Left renal pelvis (tissue), 4 donors: ENCODE measurements around the gene MIF. TPM values are rescaled to one million over a fixed set of nuclear protein-coding genes. Genes with fewer than 3 reads are reported as not detected.
A peak's percentile ranks its signal among the peaks of the same experiment; 100 is the strongest.

Source experiments
- DNase-seq, 4 donors: peaks; one replicate each; pipeline ENCODE4 v3.0.0-alpha.2; 2013; ENCODE audit warnings: low read depth in 4 of 4, low spot score in 3 of 4
- polyA plus RNA-seq, 4 donors: library from polyadenylated mRNA; unstranded; fragments of 120-200 nt; gene quantifications; one replicate each; pipeline ENCODE4 v1.2.1, GENCODE V29; 2013; ENCODE audit not compliant: insufficient read length in 4 of 4

MIF gene
- polyA plus RNA-seq, 4 donors, result 137 to 326 (median 165) TPM

DNA sequence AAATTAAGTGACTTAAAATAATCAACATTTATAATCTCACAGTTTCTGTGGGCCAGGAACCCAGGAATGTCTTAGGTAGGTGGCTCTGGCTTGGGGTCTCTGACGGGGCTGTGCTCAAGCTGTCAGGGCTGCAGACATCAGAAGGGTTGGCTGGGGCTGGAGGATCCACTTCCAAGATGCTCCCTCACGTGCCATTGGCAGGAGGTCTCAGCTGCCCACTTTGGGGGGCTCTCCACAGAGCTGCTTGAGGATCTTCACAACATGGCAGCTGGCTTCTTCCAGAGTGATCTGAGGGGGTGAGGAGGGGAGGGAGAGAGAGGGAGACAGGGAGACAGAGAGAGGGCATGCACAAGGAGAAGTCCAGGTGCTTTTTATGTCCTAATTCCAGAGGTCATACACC is 18.4 kb upstream of the MIF start:
- no peak for DNase-seq

DNA sequence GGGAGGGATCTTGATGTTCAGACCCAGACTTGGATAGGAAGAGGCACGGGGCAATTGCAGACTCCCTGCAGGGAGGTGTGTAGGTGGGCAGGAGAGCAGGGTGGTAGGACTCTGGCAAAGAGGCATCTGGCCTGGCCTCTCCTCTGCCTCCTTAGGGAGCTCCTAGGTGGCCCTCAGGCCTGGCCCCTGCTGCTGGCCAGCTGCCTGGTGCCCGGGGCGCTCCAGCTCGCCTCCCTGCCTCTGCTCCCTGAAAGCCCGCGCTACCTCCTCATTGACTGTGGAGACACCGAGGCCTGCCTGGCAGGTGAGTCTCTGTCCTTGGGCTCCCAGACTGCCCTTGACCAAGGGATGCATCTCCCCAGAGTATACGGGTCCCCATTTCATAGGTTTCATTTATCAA is 16.6 kb upstream of the MIF start:
- no peak for DNase-seq

DNA sequence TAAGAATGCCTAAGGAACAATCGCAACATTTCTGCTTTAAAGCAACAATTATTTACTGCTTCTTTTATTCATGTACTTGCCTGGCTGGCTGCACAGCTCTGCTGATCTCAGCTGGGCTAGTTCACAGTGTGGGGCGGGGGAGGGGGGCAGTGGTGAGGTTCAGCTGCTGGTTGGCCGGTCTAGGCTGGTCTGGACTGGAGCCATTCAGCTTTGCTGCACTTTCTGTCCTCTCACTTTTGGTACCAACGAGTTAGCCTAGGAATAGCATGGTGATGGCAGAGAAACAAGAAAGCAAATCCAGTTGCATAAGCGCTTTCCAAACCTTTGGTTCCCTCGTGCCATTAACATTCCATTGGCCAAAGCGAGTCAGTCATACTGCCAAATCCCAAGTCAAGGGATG is 16.0 kb upstream of the MIF start:
- DNase-seq, result peak in 1 of 4 donors; percentile 16

DNA sequence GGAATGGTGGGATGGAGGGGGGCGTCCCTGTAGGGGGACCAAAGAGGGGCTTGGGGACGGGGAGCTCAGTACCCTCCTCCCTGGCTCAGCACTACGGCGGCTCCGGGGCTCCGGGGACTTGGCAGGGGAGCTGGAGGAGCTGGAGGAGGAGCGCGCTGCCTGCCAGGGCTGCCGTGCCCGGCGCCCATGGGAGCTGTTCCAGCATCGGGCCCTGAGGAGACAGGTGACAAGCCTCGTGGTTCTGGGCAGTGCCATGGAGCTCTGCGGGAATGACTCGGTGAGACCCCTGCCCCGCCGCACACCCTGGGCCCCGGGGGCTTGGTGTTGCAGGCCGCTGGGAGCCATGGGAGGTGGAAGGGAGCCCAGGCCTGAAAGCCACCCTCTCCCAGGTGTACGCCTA is 11.8 kb upstream of the MIF start:
- DNase-seq, result no peak

DNA sequence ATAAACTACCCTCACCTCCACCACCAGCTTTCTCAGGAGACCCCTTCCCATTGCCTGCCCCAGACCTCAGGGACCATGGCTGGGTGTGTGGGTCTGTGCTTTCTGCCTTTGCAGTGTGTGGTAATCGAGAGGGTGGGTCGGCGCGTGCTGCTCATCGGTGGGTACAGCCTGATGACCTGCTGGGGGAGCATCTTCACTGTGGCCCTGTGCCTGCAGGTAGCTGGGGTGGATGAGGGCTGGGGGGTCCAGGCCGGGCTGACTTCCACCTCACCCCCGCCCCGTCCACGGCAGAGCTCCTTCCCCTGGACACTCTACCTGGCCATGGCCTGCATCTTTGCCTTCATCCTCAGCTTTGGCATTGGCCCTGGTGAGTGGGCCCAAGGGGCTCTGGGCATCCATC is 10.5 kb upstream of the MIF start:
- DNase-seq, result no peak

DNA sequence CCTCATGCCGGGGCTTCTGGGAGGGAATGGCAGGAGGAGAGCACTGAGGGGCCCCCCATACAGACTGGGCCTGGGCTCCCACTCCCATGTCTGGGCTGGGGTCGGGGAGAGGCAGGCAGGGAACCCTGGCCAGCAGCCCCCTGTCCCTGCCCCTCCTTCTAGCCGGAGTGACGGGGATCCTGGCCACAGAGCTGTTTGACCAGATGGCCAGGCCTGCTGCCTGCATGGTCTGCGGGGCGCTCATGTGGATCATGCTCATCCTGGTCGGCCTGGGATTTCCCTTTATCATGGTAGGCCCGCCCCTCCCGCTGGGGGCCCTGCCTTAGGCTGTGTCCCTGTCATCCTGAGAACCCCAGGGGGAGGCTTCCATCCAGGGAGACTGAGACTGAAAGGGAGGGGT is 10.0 kb upstream of the MIF start:
- DNase-seq, result no peak

DNA sequence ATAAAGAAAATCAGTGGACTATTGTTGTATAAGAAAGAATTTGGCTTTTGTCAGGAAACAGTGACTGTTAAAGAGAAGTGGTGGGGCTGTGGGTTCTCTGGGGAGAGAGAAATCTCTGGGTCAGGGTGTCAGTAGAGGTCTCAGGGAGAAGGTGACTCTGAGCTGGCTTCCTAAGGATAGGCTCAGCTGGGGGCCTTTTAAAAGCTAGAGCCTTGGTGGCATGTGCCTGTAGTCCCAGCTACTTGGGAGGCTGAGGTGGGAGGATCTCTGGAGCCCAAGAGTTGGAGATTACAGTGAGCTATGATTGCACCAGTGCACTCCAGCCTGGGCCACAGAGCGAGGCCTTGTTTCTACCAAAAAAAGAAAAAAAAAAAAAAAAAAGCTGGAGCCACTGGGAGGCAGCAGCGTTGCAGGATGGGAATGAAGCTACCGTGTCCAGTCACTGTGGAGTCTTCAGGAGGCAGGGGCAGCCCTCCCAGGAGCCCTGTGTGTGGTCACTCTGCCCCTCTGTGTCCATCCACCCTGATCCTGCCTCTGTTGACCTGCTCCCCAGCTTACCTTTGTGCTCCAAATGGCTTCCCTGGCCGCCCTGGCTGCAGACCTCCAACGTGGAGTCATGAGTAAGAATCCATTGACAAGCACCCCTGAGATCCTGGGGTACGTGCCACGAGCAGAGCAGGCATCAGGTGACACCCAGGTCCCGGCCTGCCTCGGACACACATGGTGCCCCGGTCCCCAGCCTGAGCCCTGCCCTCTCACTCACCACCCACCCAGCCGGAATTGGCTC is 5.4 kb upstream of the MIF start:
- no peak for DNase-seq

DNA sequence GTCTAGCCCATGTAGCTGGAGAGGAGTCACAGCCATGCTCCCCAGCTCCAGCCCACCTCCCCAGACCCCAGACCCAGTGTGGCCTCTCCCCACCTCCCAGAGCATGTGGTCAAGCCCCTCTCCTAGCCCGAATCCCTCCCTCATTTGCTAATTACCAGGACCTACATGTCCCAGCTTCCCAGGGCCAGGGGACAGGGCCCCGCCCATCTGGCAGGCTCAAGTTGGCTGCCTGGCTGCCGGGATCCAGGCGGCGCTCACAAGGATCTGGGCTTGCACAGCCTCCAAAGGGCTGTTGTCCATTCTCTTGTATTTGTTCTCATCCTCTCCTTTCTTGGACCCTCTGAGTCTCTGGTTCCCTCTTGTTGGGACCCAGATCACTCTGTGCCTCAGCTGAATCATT is 4.6 kb upstream of the MIF start:
- no peak for DNase-seq

DNA sequence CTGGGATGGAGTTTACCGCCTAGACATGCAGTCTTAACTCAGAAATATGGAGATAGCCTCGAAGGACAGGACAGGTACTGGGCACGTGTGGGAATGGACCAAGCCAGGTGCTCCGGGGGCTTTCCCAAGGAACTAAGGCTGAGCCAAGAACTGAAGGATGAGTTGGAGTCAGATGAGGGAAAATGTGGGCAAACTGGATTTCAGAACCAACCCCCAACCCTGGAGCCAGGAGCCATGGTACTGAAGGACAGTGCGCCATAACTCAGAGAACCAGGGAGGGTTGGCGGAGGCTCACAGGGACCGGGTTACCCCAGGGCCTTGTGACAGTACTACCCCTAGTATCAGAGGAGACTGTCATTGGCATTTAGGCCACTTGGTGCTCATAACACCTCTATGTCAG is 2.5 kb upstream of the MIF start:
- DNase-seq, result no peak

DNA sequence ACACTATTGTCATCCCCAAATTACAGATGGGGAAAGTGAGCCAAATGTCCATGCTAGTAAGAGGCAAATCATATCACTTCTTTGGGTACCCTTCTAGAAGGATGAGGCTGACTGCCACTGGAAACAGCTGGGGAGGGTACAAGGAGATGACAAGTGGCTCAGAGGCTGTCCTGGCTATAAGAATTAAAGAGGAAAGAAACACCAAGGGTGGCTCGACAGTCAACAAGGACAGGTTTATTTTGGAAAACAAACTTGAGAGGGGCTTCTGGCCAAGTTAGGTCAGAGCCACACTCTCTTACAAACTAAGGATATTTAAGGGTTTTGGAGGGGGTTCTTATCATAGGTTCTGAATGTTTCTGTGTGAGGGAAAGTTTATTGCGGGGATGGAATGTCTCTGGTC is 2.1 kb upstream of the MIF start:
- no peak for DNase-seq

DNA sequence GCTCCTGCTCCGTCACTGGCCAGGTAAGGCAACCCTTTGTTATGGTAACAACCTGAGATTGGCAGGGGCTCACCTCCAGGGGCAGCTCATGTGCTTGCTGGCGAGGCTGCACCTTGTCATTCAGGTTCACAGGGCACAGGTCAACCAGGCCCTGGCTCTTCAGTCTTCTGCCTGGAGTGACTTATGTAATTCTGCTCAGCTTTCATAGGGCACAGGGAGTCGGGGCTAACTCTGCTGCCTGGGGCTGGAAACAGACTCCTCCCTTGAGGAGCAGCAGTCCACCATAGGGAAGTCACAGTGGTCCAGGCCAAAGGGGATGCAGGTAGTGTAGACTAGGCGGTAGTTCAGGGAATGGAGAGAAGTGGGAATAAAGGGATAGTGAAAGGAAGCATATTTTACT is 1.5 kb upstream of the MIF start:
- DNase-seq, result no peak

DNA sequence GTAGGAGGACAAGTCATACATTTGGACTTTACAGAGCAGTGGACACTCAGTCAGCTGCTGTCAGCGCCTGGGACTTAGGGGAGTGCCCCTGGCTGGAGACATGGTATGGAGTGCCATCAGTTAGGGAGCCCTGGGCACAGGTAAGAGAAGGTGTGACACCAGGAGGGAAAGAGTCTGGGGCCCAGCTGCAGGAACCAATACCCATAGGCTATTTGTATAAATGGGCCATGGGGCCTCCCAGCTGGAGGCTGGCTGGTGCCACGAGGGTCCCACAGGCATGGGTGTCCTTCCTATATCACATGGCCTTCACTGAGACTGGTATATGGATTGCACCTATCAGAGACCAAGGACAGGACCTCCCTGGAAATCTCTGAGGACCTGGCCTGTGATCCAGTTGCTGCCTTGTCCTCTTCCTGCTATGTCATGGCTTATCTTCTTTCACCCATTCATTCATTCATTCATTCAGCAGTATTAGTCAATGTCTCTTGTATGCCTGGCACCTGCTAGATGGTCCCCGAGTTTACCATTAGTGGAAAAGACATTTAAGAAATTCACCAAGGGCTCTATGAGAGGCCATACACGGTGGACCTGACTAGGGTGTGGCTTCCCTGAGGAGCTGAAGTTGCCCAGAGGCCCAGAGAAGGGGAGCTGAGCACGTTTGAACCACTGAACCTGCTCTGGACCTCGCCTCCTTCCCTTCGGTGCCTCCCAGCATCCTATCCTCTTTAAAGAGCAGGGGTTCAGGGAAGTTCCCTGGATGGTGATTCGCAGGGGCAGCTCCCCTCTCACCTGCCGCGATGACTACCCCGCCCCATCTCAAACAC is 850 bp upstream of the MIF start:
- DNase-seq, result no peak

DNA sequence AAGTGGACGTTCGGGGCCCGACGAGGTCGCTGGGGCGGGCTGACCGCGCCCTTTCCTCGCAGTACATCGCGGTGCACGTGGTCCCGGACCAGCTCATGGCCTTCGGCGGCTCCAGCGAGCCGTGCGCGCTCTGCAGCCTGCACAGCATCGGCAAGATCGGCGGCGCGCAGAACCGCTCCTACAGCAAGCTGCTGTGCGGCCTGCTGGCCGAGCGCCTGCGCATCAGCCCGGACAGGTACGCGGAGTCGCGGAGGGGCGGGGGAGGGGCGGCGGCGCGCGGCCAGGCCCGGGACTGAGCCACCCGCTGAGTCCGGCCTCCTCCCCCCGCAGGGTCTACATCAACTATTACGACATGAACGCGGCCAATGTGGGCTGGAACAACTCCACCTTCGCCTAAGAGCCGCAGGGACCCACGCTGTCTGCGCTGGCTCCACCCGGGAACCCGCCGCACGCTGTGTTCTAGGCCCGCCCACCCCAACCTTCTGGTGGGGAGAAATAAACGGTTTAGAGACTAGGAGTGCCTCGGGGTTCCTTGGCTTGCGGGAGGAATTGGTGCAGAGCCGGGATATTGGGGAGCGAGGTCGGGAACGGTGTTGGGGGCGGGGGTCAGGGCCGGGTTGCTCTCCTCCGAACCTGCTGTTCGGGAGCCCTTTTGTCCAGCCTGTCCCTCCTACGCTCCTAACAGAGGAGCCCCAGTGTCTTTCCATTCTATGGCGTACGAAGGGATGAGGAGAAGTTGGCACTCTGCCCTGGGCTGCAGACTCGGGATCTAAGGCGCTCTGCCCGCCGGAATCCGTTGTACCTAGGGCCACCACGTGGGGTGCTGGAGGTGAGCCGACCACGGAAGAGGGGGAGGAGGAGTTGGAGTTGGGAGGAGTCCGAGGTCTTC is 771 bp downstream of the MIF start:
- DNase-seq, result peak in 1 of 4 donors; percentile 62

DNA sequence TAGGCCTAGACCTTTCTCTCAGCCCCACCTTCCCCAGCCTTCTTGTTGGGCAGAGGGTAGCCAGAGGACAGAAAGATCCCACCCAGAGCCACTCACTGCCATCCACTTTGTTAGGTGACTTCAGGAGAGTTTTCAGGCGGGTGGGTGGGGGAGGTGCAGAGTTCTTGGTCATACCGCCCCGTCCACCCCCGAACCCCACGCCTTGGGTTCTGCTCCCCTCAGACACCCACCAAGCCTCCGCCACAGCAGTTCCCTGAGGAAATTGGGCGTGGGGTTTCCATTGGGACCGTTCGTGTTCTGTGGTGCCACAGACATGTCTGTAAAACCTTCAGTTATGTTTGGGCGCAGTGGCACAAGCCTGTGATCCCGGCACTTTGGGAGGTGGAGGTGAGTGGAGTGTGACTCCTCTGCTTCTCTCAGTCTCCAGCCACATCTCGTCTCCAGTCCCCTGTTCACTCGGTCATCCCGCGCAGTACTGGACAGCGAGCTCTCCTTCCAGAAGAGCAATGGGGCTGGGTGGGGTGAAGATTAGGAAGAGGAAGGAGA is 1.5 kb downstream of the MIF start:
- no peak for DNase-seq

DNA sequence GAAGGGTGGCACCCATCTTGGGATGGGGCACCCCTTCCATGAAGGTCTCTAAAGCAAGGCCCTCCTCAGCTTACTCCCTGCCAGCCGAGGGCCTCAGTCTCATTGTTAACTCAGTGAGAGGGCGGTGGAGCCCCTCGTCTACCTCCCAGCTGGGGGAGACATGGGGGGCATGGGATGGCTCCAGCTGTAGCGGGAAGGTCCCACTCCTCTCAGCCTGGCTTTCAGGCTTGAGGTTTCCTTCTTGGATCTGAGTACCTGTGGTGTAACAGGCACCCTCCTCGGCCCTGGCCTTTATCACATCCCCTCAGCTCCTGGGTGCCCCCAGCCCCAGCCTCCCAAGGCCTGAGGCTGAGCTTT is 2.0 kb downstream of the MIF start:
- DNase-seq, result no peak

DNA sequence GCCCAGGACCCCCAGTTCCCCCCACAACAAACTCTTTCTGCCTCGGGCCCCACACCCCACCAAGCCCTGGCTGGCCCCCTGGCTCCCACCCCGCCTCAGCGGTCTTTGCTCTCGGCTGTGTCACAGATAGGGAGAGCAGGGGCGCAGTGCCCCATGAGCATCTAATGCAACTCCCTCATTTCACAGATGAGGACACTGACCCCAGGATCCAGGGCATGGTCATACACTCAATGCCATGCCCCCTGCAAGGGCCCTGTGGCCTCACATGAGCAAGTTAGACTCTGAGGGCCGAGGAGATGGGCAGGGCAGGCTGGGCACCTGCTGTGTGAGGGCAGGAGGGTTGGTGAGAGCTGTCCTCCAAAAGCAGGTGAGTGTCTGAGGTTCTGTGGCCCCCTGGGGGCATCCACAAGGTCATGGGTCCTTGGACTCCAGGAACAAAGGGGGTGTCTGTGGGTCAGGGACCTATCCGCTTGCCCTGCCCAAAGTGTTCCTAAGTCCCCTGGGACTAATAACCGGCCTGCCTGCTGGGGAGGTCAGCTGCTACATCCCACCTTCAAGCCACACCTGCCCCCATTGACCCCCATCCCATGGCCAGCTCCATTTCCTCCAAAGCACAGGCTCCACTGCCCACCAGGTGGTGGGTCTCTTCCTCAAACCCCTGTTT is 2.5 kb downstream of the MIF start:
- no peak for DNase-seq

DNA sequence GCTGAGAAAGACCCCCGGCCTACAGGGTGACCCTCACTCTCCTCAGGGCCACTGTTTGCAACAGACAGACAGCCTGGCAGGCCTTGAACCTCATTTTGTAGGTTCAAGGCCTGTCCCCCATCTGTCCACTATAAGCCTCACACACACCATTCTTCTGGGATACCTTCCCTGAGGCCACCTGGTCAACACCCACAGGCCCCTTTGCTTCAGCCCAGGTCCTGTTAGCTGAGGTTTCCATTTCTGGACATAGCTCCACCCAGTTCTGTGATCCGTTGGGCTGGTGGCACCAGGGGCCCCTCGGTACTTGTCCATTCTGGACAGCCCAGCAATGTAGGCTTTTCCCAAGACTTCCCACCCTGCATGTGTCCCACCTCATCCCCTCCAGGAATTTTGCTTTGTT is 3.1 kb downstream of the MIF start:
- no peak for DNase-seq

DNA sequence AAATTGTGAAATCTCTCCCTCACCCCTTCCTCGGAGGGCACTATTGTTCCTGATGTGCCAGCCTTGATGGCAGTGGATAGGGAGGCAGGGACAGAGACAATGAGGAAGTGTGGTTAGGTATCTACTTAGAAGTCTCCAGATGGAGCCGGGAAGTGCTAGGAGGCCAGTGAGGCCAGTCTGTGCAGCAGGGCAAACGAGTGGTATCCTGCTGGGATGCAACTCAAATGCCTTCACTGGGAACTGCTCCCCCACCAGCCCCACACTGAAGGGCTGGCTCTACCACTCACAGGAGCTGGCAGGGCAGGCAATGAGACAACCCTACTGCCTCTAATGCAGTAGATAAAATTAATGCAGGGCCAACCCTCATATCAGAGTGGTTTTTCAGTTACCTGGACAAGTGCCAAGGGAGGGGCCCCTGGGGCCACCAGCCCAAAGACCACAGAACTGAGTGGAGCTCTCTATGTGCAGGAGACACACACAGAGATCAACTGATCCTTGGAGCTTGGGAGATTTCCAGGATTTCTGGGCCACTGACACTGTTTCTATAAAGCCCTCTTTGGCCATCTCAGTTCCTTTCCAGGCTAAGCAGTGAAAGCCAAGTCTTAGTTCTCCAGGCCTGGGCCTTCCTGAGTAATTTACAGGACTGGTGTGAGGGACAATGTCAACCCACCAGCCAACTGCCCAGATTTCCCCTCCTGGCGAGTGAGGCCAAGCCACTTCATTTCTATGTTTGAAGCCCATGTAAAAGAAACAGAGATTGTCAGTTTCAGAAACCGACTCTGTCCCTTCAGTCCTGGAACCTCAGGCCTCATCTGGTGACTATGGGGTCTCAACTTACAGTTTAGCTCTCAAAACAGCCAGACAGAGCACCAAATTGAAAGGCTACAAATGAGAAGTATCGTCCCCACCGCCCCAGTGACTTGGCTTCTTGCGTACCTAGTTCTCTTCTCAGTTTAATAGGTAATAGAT is 4.1 kb downstream of the MIF start:
- DNase-seq, result no peak

DNA sequence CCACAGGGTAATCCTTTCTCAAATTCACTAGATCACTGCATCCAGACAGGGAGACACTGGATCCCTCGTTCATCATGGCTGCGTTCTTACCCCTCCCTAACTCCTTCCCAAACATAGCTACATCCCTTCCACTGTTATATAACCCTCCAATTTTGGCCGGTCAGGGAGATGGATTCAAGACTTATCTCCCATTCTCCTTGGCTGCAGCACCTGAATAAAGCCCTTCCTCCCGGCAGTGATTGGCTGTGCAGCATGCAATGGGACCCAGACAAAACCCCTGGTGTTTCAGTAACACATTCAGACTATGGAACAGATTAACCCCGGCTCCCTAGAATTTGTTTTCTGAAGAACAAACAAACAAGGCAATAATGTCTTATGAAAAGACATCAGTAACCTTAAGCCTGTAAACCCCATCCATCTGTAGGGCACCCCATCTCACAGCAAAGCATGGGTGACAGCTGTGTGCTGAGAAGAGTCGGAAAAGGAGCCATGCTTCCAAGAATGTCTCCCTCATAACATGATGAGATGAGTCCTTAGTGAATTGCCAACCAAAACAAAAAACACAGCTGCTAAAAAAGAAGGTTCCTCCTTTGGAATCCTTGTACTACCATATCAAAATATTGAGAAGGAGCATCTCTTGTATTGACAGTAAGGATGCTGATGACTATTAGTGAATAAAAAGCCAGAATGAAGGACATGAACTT is 5.0 kb downstream of the MIF start:
- no peak for DNase-seq
